HUES64 (cell line): ENCODE results near the gene FJX1.

ENCODE experiments used
- H3K27ac ChIP-seq: 2 replicates; pipeline ENCODE4 v1.7.0; 2013; ENCODE audit warnings: low read depth, low read length, inconsistent platforms
- H3K27me3 ChIP-seq: 2 replicates; pipeline ENCODE4 v1.6.1; 2013; ENCODE audit warnings: mild to moderate bottlenecking, low read length; ENCODE audit not compliant: insufficient read depth
- H3K36me3 ChIP-seq: 2 replicates; pipeline ENCODE4 v1.6.1; 2013; ENCODE audit warnings: mild to moderate bottlenecking, low read length; ENCODE audit not compliant: insufficient read depth
- H3K4me1 ChIP-seq: 2 replicates; pipeline ENCODE4 v1.6.1; 2013; ENCODE audit warnings: mild to moderate bottlenecking, low read length, moderate library complexity; ENCODE audit not compliant: insufficient read depth
- H3K4me3 ChIP-seq: 2 replicates; pipeline ENCODE4 v1.5.1; 2013; ENCODE audit warnings: mild to moderate bottlenecking, low read length, moderate library complexity
- H3K9ac ChIP-seq: 2 replicates; pipeline ENCODE4 v1.6.1; 2013; ENCODE audit warnings: mild to moderate bottlenecking, low read depth, low read length
- H3K9me3 ChIP-seq: 2 replicates; pipeline ENCODE4 v1.6.1; 2013; ENCODE audit warnings: low read depth, low read length; ENCODE audit not compliant: insufficient read depth
- WGBS: fragments of 150-250, 120-280 bp; methylation state at CpG from one replicate; pipeline ENCODE4 v1.1.7; 2013; ENCODE audit warnings: missing lambda C conversion rate; 5-methylcytosine and 5-hydroxymethylcytosine counted together

The FJX1 gene

DNA sequence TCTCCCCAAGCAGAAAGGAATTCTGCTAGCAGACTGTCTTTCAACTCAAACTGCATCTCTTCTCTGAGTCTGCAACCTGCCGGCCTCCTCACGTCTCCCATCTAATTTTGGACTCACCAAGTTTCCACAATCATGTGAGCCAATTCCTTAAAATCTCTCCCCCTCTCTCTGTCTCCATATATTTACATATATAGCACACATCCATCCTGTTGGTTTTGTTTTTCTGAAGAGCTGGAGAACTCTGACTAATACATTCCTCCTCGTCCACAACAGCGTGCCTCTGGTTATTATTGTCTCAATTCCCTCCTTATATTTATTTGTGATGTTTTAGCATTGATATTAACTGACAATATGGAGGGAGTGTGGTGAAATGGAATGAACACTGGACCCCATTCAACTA, 29.6 kb upstream of the FJX1 start:
- H3K9ac ChIP-seq, result no peak overlapping the region
- 84% methylated on average over 2 of the region's 4 CpGs for WGBS
- H3K4me3 ChIP-seq, result no peak overlapping the region
- H3K36me3 ChIP-seq, result no peaks in the 10 kb centered on the region
- no peaks in the 10 kb centered on the region for H3K4me1 ChIP-seq
- H3K9me3 ChIP-seq, result no peaks in the 10 kb centered on the region
- no peak overlapping the region for H3K27ac ChIP-seq
- H3K27me3 ChIP-seq, result no peaks in the 10 kb centered on the region

DNA sequence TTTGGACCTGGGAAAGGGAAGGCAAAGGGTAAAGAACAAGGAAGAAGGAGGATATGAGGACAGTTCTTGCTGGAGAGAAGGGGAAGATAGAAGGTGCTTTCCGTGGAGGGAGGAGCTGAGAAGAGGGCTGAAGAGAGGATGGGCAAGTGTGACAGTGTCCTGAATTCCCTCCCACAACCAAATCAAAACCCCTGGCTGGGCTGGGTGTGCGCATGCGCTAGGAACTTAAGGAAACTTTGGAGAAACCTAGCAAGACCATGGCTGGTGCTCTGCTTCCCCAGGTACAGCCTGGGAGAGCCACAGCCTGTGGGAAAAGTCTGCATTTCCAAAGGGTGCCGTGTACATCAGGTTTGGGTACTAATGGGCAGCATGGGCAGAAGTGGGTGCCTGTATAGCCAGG, 29.0 kb upstream of the FJX1 start:
- Histone ChIP-seq H3K9me3 (no peaks in the 10 kb centered on the region), H3K9ac (no peak overlapping the region), H3K36me3 (no peaks in the 10 kb centered on the region), H3K4me1 (no peaks in the 10 kb centered on the region), H3K4me3 (no peak overlapping the region), H3K27ac (no peak overlapping the region), H3K27me3 (no peaks in the 10 kb centered on the region)
- WGBS, result 97% methylated on average over 4 of the region's 4 CpGs

DNA sequence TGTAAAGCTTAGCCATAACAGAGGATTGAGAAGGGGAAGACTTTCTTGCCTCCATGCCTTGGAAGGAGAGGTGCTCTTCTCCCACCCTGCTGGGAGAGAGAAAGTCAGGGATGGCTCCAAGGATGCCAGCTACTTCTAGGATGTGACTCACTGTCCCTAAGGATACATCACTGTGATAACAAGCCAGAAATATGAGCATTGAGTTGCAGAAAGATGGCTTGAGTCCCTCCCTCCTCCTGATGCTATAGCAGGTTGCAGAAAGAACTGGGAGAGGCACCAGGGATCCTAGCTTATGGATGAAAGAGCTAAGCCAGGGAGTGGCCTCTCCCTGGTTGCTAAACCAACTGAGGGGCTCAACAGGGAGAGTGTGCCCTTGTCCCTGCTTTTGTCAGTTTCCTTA, 27.8 kb upstream of the FJX1 start:
- H3K9me3 ChIP-seq, result no peaks in the 10 kb centered on the region

DNA sequence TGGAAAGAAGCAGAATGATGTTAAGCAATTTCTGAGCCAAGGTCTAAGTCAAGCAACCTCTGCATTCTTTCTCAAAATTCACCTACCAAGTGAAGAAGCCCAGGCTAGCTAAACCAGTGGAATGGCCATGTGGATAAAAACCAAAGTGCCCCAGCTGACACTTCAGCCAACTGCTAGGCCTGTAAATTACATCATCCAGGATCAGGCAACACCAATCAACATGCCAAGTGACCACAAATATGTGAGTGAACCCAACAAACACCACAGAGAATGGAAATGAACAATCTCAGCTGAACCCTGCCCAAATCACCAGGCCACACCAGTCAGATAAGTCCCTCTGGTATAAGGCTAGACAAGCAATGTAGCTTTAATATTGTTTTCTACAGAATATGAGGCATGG, 25.1 kb upstream of the FJX1 start:
- Histone ChIP-seq H3K36me3 (no peaks in the 10 kb centered on the region), H3K9ac (no peak overlapping the region), H3K4me3 (no peak overlapping the region), H3K27ac (no peak overlapping the region), H3K9me3 (no peaks in the 10 kb centered on the region), H3K4me1 (no peaks in the 10 kb centered on the region), H3K27me3 (no peaks in the 10 kb centered on the region)

More for the DNA sequence above, 27.8 kb upstream of the FJX1 start:
- Histone ChIP-seq H3K27ac (no peak overlapping the region), H3K4me1 (no peaks in the 10 kb centered on the region), H3K9ac (no peak overlapping the region), H3K27me3 (no peaks in the 10 kb centered on the region), H3K36me3 (no peaks in the 10 kb centered on the region), H3K4me3 (no peak overlapping the region)

DNA sequence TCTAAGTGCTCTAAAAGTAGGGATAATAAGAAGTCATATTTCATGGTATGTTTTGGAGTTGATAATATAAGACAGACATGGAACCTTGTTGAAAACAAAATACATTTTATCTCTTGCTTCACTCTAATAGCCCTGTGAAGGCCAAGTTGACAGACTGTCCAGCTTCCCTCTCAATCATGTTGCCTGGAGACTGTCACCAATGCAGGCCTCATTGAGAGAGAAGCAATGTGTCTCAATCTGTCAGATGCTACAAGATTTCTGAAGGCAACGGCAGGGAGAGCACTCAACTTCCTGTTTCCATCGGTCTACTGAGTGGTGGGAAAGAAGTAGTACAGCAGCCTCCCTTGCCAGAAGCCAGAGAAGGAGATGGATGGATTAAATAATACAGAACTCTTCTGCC, 23.6 kb upstream of the FJX1 start:
- H3K27ac ChIP-seq, result no peak overlapping the region
- H3K27me3 ChIP-seq, result no peaks in the 10 kb centered on the region
- H3K9me3 ChIP-seq, result no peaks in the 10 kb centered on the region
- no peak overlapping the region for H3K4me3 ChIP-seq
- H3K4me1 ChIP-seq, result no peaks in the 10 kb centered on the region
- 85% methylated on average over 2 of the region's 2 CpGs for WGBS
- H3K36me3 ChIP-seq, result no peaks in the 10 kb centered on the region
- H3K9ac ChIP-seq, result no peak overlapping the region

DNA sequence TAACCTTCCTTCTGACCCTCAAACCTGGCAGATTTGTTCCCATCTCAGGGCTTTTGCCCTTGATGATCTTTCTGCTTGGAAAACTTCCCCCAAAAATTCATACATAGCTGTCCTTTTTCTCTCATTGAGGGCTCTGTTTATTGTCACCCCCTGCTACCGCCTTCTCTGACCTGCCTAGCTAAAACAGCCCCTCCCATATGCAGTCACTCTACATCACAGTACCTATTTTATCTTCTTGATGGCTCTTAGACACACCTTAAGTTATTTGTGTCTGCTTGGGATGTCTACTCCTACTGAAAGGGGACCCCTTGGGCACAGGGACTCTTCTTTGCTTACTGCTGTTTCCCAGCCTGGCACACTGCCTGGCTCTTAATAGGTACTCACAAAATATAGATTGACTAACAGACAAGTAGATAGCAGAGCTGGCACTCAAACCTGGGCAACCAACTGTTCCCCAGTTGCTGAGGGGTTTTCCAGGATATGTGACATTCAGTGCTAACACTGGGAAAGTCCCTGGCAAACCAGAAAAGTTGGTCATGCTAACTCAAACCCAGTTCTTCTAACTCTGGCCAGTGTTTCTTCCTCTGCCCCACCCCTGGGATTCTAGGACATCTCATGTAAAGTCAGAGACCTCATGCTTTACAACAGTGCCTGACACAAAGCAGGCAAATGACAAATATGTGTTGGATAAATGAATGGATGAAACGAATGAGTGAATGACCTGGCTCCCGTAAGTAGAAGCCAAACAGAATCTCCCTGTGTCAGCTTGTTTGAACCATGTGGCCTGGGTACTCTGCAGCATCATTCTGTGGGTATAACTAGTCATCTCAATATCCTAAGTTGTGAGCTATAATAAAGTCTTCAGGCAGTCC, 19.8 kb upstream of the FJX1 start:
- 88% methylated on average over 3 of the region's 3 CpGs for WGBS

DNA sequence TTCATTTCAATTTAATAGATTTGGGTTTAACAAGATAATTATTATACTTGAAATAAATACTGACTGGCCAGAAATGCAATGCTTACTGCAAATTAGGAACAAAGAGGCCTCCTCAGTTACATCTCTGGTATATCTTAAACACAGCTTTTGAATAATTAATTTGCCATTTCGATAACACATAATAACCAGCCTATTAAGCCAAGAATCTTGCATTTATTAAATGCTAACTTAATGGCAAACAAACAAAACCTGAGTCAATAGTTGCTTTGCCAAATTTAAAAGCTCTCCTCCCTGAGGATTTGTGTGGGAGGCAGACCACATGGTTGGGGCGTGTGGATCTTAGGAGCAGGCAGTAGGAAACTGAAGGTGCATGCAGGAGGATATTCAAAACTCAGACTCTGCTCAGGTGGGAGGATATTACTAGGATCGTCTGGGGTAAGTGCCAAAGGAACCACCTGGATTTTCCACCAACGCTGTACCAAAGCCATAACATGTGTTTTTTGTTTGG, 17.9 kb upstream of the FJX1 start:
- H3K36me3 ChIP-seq, result no peaks in the 10 kb centered on the region
- 92% methylated on average over 4 of the region's 4 CpGs for WGBS

More for the DNA sequence above, 19.8 kb upstream of the FJX1 start:
- no peaks in the 10 kb centered on the region for H3K36me3 ChIP-seq
- H3K9ac ChIP-seq, result no peak overlapping the region
- H3K4me1 ChIP-seq, result no peaks in the 10 kb centered on the region
- no peak overlapping the region for H3K4me3 ChIP-seq
- H3K9me3 ChIP-seq, result no peaks in the 10 kb centered on the region
- H3K27me3 ChIP-seq, result no peaks in the 10 kb centered on the region
- H3K27ac ChIP-seq, result no peak overlapping the region

DNA sequence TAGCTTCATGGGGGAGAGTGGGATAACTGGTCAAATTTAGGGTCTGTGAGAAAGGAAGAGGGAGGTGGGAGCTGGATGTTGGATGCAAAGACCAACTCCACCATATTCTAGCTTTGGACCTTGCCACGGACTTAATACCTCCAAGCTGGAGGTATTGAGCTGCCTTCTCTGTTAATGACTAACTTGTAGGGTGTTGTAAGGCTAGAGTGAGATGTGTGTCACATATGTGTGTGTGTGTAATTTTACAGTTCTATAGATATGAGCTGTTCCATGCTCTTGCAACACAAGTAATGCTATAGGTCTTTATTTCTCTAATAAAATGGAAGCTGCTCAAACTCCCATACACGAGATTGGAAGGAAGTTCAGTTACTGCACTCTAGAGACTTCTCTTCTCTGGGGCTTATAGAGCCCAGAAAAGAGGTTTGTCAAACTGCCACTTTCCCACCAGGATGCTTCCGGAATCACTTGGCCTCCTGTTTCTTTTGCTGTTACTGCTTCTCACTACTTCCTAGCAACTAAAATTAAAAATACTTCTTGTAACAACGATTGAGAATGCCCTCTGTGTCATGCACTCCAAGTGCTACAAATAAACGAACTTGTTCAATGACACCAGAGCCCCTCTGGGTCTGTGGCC, 16.0 kb upstream of the FJX1 start:
- no peaks in the 10 kb centered on the region for H3K36me3 ChIP-seq
- H3K27ac ChIP-seq, result no peak overlapping the region
- H3K4me1 ChIP-seq, result 0 out of 2 replicates have a peak, but pooled peaks cover 2% of the 10 kb centered on the region
- H3K9ac ChIP-seq, result no peak overlapping the region
- 91% methylated on average over 5 of the region's 5 CpGs for WGBS
- H3K9me3 ChIP-seq, result no peaks in the 10 kb centered on the region
- H3K4me3 ChIP-seq, result no peak overlapping the region
- no peaks in the 10 kb centered on the region for H3K27me3 ChIP-seq

More for the DNA sequence above, 17.9 kb upstream of the FJX1 start:
- Histone ChIP-seq H3K4me1 (no peaks in the 10 kb centered on the region), H3K4me3 (no peak overlapping the region), H3K27me3 (no peaks in the 10 kb centered on the region), H3K9ac (no peak overlapping the region), H3K27ac (no peak overlapping the region), H3K9me3 (no peaks in the 10 kb centered on the region)

DNA sequence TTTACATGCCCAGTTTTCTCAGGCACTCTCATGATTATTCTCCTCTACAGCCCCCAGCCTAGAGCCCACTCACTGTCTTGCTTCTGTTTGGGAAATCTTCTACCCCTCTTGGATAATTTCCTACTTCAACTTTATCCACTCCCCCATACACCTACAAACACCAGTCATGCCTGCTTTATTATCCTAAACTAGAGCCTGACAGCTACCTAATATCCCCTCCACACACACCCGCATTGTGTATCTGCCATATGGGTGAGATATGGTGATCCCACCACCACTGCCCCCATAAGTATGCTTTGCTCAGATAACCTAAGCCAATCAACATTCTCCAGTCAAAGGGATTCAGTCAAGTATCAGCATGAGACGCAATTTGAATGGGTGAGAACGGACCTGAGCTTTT, 15.3 kb upstream of the FJX1 start:
- Histone ChIP-seq H3K36me3 (no peaks in the 10 kb centered on the region), H3K9me3 (no peaks in the 10 kb centered on the region), H3K4me3 (no peak overlapping the region), H3K27me3 (no peaks in the 10 kb centered on the region), H3K9ac (no peak overlapping the region), H3K4me1 (peaks cover 2% of the 10 kb centered on the region; the same call in 1 of the 2 replicates), H3K27ac (no peak overlapping the region)
- 96% methylated on average over 3 of the region's 3 CpGs for WGBS

DNA sequence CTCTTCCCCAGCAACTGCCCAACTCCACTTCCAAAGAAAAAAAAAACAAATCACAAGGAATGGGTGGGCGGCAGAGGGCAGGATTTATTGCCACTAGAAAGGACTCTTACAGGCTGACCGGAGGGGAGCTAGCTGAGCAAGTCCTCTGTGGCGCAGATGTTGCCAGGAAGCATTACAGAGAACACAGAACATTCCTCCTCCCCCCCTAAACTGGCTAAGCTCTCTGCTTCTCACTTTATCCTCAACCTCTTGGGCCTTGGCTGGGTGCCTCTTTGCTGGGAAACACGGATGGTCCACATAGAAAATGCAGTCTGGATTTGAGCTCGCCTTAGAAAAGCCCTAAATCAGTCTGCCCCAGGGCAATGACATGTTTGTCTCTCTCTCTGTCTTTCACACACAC, 12.6 kb upstream of the FJX1 start:
- Histone ChIP-seq H3K36me3 (no peaks in the 10 kb centered on the region), H3K27ac (no peak overlapping the region), H3K9ac (no peak overlapping the region), H3K4me1 (peaks cover 17% of the 10 kb centered on the region), H3K9me3 (no peaks in the 10 kb centered on the region), H3K4me3 (no peak overlapping the region), H3K27me3 (no peaks in the 10 kb centered on the region)
- 87% methylated on average over 5 of the region's 5 CpGs for WGBS

DNA sequence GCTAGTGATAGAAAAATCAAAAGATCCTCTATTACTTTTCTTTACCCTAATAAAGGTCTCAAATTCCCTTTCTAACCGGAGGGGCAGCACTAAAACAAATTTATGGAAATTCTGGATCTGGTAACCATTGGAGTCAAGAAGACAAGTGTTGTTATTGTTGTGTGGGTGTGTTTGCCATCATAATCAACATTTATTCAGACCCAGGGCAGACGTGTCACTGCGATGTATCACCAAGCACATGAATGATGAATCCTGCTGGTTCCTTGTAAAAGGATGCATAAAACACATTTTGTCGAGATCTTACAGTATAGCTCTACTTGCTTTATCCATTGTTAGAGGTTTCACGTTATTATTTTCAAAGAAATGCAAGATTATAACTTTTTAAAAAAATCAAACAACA, 12.1 kb upstream of the FJX1 start:
- WGBS, result 97% methylated on average over 4 of the region's 5 CpGs
- H3K9ac ChIP-seq, result no peak overlapping the region
- peaks cover 17% of the 10 kb centered on the region for H3K4me1 ChIP-seq
- H3K4me3 ChIP-seq, result no peak overlapping the region
- H3K27me3 ChIP-seq, result no peaks in the 10 kb centered on the region
- H3K27ac ChIP-seq, result no peak overlapping the region
- H3K36me3 ChIP-seq, result no peaks in the 10 kb centered on the region
- H3K9me3 ChIP-seq, result no peaks in the 10 kb centered on the region
